GM19467 (cell line): ENCODE measurements around the gene ACTR1A.
"Not testable (repeated sequence)": the region's sequence is repeated elsewhere in the genome, so short reads cannot be mapped to it uniquely, and the experiment has no call there.

ENCODE experiments used
- ATAC-seq: cut with Tn5 transposase; IDR thresholded peaks from one replicate; pipeline ENCODE4 v1.9.1; 2021; ENCODE audit warnings: mild to moderate bottlenecking, moderate library complexity; ENCODE audit not compliant: unreplicated experiment

Gene ACTR1A

DNA sequence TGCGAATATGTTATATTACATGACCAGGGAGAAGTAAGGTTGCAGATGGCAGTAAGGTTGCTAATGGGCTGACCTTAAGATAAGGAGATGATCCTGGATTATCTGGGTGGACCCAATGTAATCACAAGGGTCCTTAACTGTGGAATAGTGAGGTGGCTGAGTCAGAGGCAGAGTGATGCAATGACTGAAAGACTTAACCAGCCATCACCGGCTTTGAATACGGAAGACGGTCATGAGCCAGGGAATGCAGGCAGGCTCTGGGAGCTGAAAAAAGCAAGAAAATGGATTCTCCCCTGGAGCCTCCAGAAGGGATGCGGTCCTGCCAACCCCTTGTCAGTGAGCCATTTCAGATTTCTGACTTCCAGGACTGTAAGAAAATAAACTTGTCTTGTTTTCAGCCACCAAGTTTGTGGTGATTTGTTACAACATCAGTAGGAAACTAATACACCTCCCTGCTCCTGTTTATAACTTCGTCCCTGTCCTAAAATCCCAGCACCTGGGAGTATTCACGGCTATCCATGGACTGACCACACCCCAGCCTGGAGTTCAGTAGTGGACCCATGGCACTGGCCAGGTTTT lies 46.5 kb downstream of the ACTR1A start:
- ATAC-seq: no peak

DNA sequence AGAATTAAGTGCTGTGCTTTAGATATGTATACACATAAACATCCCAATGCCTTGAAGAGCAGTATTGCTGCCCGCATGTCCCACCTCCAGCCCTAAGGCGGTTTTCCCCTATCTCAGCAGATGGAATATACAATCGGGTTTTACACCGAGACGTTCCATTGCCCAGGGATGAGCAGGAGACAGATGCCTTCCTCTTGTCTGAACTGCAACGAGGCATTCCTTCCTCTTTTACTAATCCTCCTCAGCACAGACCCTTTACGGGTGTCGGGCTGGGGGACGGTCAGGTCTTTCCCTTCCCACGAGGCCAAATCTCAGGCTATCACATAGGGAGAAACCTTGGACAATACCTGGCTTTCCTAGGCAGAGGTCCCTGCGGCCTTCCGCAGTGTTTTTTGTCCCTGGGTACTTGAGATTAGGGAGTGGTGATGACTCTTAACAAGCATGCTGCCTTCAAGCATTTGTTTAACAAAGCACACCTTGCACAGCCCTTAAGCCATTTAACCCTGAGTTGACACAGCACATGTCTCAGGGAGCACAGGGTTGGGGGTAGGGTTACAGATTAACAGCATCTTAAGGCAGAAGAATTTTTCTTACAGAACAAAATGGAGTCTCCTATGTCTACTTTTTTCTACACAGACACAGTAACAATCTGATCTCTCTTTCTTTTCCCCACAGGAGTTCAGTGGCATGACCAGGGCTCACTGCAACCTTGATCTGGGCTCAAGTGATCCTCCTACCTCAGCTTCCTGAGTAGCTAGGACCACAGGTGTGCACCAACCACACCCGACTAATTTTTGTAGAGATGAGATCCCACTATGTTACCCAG lies 47.6 kb downstream of the ACTR1A start:
- not testable (repeated sequence) for ATAC-seq

DNA sequence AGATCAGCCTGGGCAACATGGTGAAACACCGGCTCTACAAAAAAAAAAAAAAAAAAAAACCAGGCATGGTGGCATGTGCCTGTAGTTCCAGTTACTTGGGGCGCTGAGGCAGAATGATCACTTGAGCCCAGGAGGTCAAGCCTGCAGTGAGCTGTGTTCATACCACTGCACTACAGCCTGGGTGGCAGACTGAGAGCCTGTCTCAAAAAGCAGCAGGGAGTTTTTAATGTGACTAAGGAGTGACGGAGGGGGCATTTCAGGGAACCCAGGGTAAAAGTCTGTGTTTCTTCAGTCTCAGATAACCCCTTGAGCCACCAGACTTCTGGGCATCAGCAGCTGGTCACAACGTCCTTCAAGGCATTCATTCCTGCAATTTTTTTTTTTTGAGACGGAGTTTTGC lies 49.0 kb downstream of the ACTR1A start:
- ATAC-seq: no peak

DNA sequence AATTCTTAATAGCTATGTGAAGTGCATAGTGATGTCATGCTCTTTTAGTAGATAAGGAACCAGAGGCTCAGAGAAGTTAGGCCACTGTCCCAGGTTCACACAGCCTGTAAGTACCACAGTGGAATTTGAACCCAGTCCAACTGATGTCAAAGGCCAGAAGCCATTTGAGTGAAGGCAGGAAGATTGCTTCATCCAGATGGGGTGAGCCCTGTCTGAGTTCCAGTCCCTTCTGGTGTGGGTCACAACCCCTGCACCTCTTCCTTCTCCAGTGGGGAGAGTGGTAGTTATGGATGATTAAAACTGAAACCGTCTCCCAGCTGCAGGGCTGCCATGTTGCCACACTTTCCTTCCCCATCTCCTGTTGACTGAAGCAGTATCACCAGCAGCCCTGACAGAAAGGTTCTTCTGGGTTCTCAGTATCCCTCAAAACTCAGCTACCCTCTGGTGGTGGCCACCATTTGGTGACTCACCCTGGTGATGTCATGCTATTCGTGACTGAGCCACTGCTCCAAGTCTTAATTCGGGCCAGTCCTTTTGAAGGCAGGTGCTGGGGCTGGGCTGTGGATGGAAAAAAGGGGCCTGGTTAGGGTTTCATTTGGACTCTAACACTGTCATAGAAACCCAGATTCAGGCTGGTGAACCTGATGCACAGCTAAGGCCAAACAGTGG lies 49.7 kb downstream of the ACTR1A start:
- no peak for ATAC-seq

DNA sequence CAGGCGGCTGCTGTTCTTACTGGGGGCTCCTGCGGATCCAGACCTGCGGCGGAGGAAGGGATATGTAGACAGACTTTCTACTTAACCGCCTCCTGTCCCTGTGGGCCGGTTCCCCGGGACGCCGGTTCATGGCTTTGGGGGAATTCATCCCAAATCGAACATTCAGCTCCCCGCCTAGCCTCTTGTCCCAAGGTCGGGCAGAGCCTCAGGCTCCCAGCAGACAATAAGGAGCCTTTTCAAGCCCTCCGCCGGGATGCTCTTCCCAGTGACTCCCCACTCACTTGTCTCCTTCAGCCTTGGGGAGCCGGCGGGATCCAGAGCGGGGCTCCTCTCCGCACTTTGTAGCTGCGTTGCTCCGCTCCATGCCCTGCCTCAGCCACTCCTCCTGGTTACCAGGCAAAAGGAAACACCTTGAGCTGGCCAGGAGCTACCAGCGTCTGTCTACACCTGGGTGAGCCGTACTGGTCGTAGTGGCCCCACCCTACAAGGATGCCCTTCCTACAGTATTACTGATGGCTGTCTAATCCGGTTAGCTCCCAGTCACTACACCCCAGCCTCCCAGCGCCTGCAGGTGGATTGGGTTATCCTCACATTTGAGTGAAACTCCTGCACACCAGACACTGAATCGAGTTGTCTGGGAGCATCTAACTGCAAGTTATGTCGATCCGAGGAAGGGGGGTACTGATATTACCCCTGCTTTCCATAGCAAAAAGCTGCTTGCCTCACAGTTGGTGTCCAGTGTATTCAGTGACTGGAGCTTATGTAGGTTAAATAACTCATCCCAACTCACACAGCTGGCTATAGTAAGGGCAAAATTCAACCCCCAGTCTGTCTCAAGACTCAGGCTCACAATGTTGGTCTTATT lies 51.2 kb downstream of the ACTR1A start, which contains the start of gene C10orf95:
Gene C10orf95, minus strand, starts transcription at position 439 of the 865 bp plus-strand sequence. CDS start 450 bp downstream, outside the sequence.
- no peak for ATAC-seq

DNA sequence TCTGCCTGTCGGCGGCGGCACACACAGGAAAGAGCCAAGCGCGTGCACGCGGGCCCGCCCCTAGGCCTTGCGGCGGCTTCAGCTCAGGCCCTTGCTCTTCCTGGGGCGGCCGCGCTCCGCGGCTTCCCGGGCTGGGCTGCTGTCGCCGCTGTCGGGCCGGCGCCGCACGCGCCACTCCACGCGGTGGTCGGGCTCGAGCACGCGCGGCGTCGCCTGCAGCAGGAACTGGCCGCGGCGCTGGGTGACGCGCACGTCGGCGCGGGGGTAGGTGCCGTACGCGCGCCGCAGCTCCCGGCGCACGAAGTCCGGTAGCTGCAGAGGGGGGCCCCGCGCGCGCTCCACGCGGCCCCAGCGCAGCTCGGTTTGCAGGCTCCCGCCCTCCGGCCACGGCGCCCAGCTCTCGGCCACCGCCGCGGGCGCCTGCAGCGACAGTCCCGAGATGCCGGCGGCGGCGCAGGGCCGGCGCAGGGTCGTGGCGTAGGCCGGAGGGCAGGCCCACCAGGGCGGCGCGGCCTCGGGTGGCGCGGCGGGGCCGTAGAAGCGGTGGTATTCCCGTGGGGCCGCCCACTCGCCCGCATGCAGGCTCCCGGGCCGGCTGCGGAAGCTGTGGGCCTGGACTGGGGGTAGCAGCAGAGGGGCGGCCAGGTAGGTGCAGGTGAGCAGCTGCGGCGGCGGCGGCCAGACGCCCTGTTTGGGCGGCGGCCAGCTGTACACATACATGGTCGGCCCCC lies 52.0 kb downstream of the ACTR1A start:
- peak; percentile 88 for ATAC-seq

DNA sequence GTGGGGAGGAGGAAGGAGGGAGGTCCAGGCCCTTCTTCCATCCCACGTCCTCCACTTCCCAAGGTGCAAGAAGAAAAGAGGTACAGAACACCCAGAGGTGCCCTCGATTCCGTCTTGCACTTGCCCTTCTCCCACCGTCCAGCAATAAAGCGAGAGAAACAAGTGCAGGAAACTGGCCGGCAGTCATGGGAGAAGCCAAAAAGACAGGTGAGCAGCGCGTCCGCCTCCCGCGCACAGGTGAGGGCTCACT lies 52.5 kb downstream of the ACTR1A start:
- no peak for ATAC-seq

DNA sequence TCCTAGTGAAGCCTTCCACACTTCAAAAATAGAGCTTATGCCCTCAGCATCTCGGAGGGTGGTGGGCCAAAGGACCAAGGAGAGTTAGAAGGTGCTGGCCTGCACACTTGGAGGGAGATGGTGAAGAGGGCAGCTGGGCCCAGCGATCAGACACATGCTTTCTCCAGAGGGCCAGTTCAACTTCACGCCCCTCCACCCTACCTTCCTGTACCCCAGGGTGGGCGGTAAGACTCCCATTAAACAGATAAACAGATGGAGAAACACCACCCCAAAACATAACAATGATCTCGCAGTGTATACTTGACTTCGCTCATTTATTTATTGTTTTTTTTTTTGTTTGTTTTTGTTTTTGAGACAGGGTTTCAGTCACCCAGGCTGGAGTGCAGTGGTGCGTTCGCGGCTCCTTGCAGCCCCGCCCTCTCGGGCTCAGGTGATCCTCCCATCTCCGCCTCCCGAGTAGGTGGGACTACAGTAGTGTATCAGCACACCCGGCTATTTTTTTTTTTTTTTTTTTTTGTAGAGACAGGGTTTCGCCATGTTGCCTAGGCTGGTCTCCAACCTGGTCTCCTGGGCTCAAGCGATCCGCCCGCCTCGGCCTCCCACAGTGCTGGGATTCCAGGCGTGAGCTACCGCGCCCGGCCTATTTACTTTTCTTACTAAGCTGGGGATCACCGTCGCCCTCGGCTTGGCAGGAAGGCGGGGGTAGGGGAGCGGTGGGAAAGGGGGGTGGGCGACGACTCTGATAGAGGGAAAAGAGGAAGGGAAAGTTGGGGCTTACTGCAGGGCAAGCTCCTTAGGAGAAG lies 53.0 kb downstream of the ACTR1A start:
- ATAC-seq: peak; percentile 39

DNA sequence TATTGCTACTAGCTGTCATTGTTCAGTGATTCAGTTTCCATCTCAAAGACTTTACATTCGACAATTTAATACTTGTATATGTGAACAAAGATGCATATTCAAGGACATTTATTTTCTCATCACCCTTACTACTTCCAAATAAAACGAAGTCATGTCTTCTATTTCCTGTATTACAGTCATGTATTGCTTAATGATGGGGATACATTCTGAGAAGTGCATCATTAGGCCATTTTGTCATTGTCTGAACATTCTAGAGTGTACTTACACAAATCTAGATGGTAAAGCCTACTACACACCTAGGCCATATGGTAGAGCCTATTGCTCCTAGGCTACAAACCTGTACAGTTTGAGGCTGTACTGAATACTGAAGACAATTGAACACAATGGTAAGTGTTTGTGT lies 57.7 kb downstream of the ACTR1A start:
- no peak for ATAC-seq

DNA sequence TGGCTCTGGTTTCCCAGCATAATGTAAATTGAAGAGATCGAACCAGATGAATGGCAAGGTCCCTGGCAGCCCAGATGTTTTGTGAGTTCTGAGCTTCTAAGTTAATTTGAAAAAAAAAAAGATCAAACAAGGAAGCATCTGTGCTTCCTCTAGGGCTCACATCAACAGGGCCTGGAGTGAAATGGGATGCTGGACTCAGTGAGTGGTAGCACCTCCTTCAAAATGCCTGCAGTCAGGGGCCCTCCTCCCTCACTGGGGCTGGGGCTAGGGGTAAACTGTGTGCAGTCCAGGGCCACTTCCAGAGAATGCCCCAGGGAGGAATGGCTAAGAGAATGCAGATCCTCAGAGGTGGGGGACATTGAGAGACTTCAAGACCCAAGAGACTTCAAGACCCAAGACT lies 64.1 kb downstream of the ACTR1A start:
- ATAC-seq: no peak

DNA sequence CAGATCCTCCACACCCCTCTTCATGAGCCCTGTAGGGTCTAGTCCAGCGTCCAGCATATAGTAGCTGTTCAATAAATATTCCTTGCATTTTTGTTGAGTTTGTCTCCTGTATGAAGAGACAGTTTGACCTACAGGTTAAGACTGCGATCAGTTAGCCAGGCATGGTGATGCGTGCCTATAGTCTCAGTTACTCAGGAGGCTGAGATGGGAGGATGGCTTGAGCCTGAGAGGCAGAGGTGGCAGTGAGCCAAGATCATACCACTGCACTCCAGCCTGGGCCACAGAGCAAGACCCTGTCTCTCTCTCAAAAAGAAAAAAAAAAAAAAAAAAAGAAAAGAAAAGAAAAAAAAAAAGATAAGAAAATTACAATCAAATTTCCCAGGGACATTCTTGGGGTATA lies 65.0 kb downstream of the ACTR1A start:
- no peak for ATAC-seq

DNA sequence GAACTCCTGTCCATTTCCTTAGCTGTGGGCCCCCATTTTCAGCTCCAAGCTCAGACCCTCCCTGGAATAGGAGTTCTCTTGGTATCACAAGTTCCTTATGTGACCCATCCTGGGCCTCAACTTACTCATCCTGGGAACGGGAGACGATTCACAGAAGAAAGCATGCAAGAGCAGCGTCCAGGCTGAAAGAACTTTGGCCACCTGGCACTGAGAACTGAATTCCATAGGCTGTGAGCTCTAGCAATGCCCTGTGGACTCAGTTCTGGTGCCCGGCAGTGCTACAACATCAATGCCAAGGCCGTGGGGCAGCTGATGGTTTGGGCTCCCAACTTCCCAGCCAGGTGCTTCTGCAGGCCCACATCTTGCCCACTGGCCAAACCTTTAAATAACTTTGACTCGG lies 66.2 kb downstream of the ACTR1A start:
- ATAC-seq: no peak

DNA sequence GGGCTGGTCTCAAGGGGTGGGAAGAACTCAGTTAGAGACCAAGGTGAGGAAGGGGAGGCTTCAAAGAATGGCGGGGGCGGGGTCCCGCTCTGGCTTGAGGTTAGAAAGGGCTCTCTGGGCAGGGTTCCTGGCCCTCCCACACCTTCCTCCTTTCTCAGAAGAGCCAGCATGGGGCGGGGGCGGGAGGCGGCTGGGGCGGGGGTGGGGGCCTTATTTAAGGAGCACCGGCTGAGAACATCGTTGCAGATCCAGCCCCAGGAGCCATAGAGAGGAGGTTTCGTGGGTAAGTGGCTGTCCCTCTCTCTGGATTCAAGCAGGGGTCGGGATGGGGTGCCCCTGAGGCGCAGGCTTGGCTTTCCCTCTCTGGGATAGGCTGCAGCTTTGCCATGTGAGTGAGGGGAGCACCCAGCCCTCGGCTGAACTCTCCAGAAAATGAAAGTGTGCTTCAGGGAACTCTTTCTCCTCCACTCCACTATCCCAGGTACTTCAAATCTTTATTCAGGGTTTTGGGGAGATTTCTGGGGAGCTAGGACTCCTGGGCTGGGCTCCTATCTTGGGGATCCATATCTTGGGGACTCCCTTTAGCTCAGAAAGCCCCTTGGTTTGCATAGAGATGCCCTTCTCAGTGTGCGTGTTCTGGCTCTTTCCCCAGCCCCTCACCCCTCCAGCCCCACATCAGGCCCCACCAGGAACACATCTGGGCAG lies 66.8 kb downstream of the ACTR1A start:
- ATAC-seq: no peak

DNA sequence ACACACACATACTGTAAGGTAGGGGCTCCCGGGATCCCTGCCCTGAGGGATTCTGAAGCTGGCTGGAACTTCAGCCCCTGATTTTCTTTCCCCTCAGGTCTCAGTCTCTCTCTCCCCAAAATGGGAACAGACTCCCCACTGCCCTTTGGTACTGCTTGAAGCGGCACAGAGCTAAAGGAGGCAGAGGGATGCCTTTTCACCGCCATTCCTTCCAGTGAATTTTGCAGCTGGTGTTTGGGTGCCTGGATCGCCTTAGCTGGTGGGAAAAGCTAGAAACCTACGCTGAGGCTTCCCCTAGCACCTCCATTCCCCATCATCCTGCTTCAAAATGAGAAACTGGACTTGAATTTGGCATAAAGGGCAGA lies 67.4 kb downstream of the ACTR1A start:
- ATAC-seq: no peak

DNA sequence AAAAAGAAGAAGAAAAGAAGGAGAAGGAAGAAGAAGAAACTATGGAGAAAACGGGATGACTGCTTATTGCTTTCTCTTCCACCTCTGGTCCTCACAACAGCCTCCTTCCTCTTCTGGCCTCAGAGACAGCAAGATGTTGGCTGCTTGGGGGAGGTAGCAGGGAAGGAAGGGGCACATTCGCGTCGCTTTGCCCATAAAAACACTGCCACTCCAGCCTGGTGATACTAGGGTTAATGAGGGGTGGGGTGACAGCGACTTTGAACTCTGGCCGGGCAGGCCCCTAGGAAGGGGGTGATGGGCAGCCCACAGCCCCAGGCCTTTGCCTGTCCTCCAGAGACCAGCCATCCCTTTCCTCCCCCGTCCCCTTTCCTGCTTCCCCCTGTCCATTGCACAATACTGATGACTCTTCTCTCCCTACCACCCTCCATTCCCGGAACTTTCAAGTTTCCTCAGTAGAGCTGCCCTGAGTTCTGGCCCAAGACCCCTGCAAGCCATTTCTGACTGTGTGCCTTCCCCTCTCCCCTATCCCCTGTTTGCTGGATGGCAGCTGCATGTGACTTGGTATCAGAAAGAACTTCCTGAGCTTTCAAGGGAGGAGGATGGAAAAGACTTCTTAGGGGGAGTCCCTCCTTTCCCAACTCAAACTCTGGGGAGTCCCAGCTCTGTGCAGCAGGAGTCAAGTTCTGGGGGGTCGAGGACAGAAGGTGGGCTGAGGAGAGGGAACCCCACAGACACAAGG lies 67.9 kb downstream of the ACTR1A start:
- no peak for ATAC-seq

DNA sequence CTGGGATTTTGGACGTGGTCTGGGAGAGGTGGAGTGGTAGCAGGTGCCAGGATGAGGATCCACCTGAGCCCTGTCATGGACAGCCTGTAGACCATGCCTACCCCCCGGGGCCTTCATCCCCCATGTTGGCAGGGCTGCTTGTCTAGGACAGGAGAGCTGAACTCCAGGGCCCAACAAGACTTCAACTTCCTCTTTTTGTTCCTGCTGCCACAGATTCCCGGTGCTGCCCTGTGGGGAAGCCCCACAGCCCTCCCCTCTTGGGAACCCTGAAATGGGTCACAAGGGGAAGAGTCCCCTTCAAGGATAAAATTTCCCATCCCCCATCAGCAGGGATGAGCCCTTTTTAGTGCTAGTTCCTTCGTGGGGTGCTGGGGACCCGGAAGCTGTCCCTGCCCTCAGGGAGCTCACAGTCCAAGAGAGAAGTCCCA lies 68.9 kb downstream of the ACTR1A start:
- ATAC-seq: no peak

DNA sequence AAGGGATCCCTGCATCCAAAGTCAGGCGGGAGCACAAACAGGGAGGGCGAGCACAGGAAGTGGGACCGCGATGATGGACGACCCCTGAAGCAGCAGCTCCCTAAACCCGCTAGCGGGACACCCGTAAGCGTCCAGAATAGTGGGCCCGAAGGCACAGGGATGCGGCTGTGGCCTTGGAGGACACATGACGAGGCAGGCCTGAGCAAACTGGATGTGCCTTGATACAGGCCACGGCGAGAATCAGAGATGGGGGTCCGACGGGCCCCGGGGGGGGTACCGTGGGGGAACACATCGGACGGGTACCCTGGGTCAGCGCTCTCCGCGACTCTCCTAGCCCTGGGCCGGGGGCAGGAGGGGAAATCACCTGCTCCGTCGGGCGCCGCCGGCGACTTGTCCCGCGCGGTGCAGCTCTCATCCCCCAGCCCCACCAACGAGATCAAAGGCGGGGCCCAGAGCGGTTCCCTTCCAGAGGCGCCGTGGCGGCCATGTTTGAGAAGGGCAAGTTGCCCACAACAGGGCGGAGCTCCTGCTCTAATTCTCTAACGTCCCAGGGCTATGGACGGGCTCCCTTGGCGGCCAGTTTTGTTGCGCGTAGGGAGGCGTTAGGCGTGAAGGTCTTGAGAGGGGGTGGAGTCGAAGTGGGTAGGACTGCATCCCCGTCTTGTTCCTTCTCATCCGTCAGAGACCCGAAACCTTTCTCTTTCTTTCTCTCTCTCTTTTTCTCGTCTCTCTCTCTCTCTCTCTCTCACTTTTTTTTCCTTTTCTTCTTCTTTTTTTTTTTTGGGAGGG lies 70.2 kb downstream of the ACTR1A start, which contains the start of gene CUEDC2:
Gene CUEDC2, minus strand, starts transcription at position 413 of the 789 bp plus-strand sequence. CDS start 7,386 bp downstream, outside the sequence.
- peak; percentile 77 for ATAC-seq
